ENCODE measurements around the gene CTSH. TPM values are rescaled to one million over a fixed set of nuclear protein-coding genes. Genes with fewer than 3 reads are reported as not detected.
A peak's percentile ranks its signal among the peaks of the same experiment; 100 is the strongest.

CTSH gene
- total and polyA plus RNA-seq, 7 experiments from 2014 or later = 8.4 to 98.4 (median 11.4) TPM

- Histone ChIP-seq H3K27ac (ENCODE audit: low read depth, low read length) (no peak overlapping the region), H3K4me1 (ENCODE audit: control insufficient read depth in 2 of 2, insufficient read depth in 2 of 2, low read length in 2 of 2) (no peaks in the 10 kb centered on the region), H3K36me3 (ENCODE audit: control insufficient read depth in 2 of 3, insufficient read depth in 3 of 3, low read length in 3 of 3) (no peaks in the 10 kb centered on the region), H3K9me3 (ENCODE audit: control insufficient read depth in 2 of 3, low read length in 3 of 3) (no peaks in the 10 kb centered on the region), H3K4me3 (ENCODE audit: low read length) (no peak overlapping the region), H3K27me3 (ENCODE audit: control insufficient read depth in 2 of 2, insufficient read depth in 2 of 2, low read length in 2 of 2) (no peaks in the 10 kb centered on the region)
- no peak overlapping the region for H3K4me3 Mint-ChIP-seq
- H3K4me1 Mint-ChIP-seq = peaks cover 0 to 11% (median 0%) of the 10 kb centered on the region in 7 donors
- no peak overlapping the region for H3K27ac Mint-ChIP-seq
- CTCF ChIA-PET = no interaction called here
- no peaks in the 10 kb centered on the region for H3K36me3 Mint-ChIP-seq
- no peaks in the 10 kb centered on the region for H3K9me3 Mint-ChIP-seq
- ATAC-seq = no peak
- peaks cover 0 to 18% (median 0%) of the 10 kb centered on the region in 5 donors for H3K27me3 Mint-ChIP-seq
- intact Hi-C loops (cut with micrococcal nuclease) = no loop called here
- no peak for DNase-seq
- POLR2A ChIA-PET = no interaction called here
Observed at GRCh38 chr15:78990278-78990677, 45.4 kb upstream of the CTSH start.

GRCh38 chr15:78989701-78990240 is 44.9 kb upstream of the CTSH start:
- CTCF ChIA-PET = no interaction called here

GRCh38 chr15:78988361-78988911 is 43.6 kb upstream of the CTSH start:
- Histone ChIP-seq H3K4me1 (ENCODE audit: control insufficient read depth in 2 of 2, insufficient read depth in 2 of 2, low read length in 2 of 2) (no peaks in the 10 kb centered on the region), H3K27me3 (ENCODE audit: control insufficient read depth in 2 of 2, insufficient read depth in 2 of 2, low read length in 2 of 2) (no peaks in the 10 kb centered on the region), H3K36me3 (ENCODE audit: control insufficient read depth in 2 of 3, insufficient read depth in 3 of 3, low read length in 3 of 3) (no peaks in the 10 kb centered on the region), H3K9me3 (ENCODE audit: control insufficient read depth in 2 of 3, low read length in 3 of 3) (no peaks in the 10 kb centered on the region), H3K4me3 (ENCODE audit: low read length) (no peak overlapping the region), H3K27ac (ENCODE audit: low read depth, low read length) (no peak overlapping the region)
- Mint-ChIP-seq H3K9me3 (no peaks in the 10 kb centered on the region), H3K27me3 (peaks cover 0 to 27% (median 7%) of the 10 kb centered on the region in 5 donors), H3K27ac (peak overlapping the region in 1 of 9 donors; percentile 56), H3K4me3 (peak overlapping the region in 1 of 10 donors; percentile 37), H3K36me3 (no peaks in the 10 kb centered on the region), H3K4me1 (peaks cover 0 to 11% (median 0%) of the 10 kb centered on the region in 7 donors)
- CTCF ChIA-PET = no interaction called here
- DNase-seq (no peak), ATAC-seq (peak; percentile 86)
- POLR2A ChIA-PET = no interaction called here
- intact Hi-C loops (cut with micrococcal nuclease) = no loop called here

More at GRCh38 chr15:78989701-78990240, 44.9 kb upstream of the CTSH start:
- no peaks in the 10 kb centered on the region for H3K9me3 ChIP-seq (ENCODE audit: control insufficient read depth in 2 of 3, low read length in 3 of 3)
- DNase-seq (no peak), ATAC-seq (no peak)
- no peak overlapping the region for H3K27ac ChIP-seq (ENCODE audit: low read depth, low read length)
- Mint-ChIP-seq H3K9me3 (no peaks in the 10 kb centered on the region), H3K4me3 (no peak overlapping the region), H3K27me3 (peaks cover 0 to 20% (median 0%) of the 10 kb centered on the region in 5 donors), H3K36me3 (no peaks in the 10 kb centered on the region), H3K4me1 (peaks cover 0 to 11% (median 0%) of the 10 kb centered on the region in 7 donors), H3K27ac (no peak overlapping the region)
- no peaks in the 10 kb centered on the region for H3K4me1 ChIP-seq (ENCODE audit: control insufficient read depth in 2 of 2, insufficient read depth in 2 of 2, low read length in 2 of 2)
- H3K36me3 ChIP-seq (ENCODE audit: control insufficient read depth in 2 of 3, insufficient read depth in 3 of 3, low read length in 3 of 3) = no peaks in the 10 kb centered on the region
- POLR2A ChIA-PET = no interaction called here
- intact Hi-C loops (cut with micrococcal nuclease) = no loop called here
- no peaks in the 10 kb centered on the region for H3K27me3 ChIP-seq (ENCODE audit: control insufficient read depth in 2 of 2, insufficient read depth in 2 of 2, low read length in 2 of 2)
- no peak overlapping the region for H3K4me3 ChIP-seq (ENCODE audit: low read length)

GRCh38 chr15:78987556-78988360 is 42.9 kb upstream of the CTSH start:
- Histone ChIP-seq H3K27me3 (ENCODE audit: control insufficient read depth in 2 of 2, insufficient read depth in 2 of 2, low read length in 2 of 2) (no peaks in the 10 kb centered on the region), H3K4me3 (ENCODE audit: low read length) (no peak overlapping the region), H3K36me3 (ENCODE audit: control insufficient read depth in 2 of 3, insufficient read depth in 3 of 3, low read length in 3 of 3) (no peaks in the 10 kb centered on the region), H3K27ac (ENCODE audit: low read depth, low read length) (no peak overlapping the region), H3K9me3 (ENCODE audit: control insufficient read depth in 2 of 3, low read length in 3 of 3) (no peaks in the 10 kb centered on the region), H3K4me1 (ENCODE audit: control insufficient read depth in 2 of 2, insufficient read depth in 2 of 2, low read length in 2 of 2) (no peaks in the 10 kb centered on the region)
- intact Hi-C loops (cut with micrococcal nuclease) = no loop called here
- Mint-ChIP-seq H3K27ac (peak overlapping the region in 1 of 9 donors; percentile 56), H3K4me1 (peaks cover 0 to 7% (median 0%) of the 10 kb centered on the region in 7 donors), H3K27me3 (peaks cover 0 to 27% (median 13%) of the 10 kb centered on the region in 5 donors), H3K4me3 (no peak overlapping the region), H3K36me3 (no peaks in the 10 kb centered on the region), H3K9me3 (no peaks in the 10 kb centered on the region)
- DNase-seq (no peak), ATAC-seq (no peak)
- ChIA-PET POLR2A (interaction anchor here (0.7 kb wide), 1 partner anchor 128 kb away, joined by 3 read pairs; no protein-coding TSS in a partner anchor), CTCF (no interaction called here)

- H3K27ac Mint-ChIP-seq = no peak overlapping the region
- Histone ChIP-seq H3K4me1 (ENCODE audit: control insufficient read depth in 2 of 2, insufficient read depth in 2 of 2, low read length in 2 of 2) (no peaks in the 10 kb centered on the region), H3K9me3 (ENCODE audit: control insufficient read depth in 2 of 3, low read length in 3 of 3) (no peaks in the 10 kb centered on the region), H3K36me3 (ENCODE audit: control insufficient read depth in 2 of 3, insufficient read depth in 3 of 3, low read length in 3 of 3) (no peaks in the 10 kb centered on the region), H3K4me3 (ENCODE audit: low read length) (no peak overlapping the region), H3K27ac (ENCODE audit: low read depth, low read length) (no peak overlapping the region), H3K27me3 (ENCODE audit: control insufficient read depth in 2 of 2, insufficient read depth in 2 of 2, low read length in 2 of 2) (no peaks in the 10 kb centered on the region)
- no peak for ATAC-seq
- no peaks in the 10 kb centered on the region for H3K9me3 Mint-ChIP-seq
- intact Hi-C loops (cut with micrococcal nuclease) = no loop called here
- DNase-seq = no peak
- H3K4me3 Mint-ChIP-seq = no peak overlapping the region
- no peaks in the 10 kb centered on the region for H3K36me3 Mint-ChIP-seq
- peaks cover 0 to 27% (median 13%) of the 10 kb centered on the region in 5 donors for H3K27me3 Mint-ChIP-seq
- ChIA-PET POLR2A (no interaction called here), CTCF (no interaction called here)
- H3K4me1 Mint-ChIP-seq = peaks cover 0 to 6% (median 0%) of the 10 kb centered on the region in 7 donors
Observed at GRCh38 chr15:78985859-78986475, 41.1 kb upstream of the CTSH start.

- H3K27me3 Mint-ChIP-seq = peaks cover 0 to 19% (median 10%) of the 10 kb centered on the region in 5 donors
Observed at GRCh38 chr15:78984041-78984440, 39.2 kb upstream of the CTSH start.

More at GRCh38 chr15:78984041-78984440, 39.2 kb upstream of the CTSH start:
- intact Hi-C loops (cut with micrococcal nuclease) = no loop called here
- H3K4me3 ChIP-seq (ENCODE audit: low read length) = no peak overlapping the region
- Mint-ChIP-seq H3K9me3 (peaks cover 0 to under 1% (median 0%) of the 10 kb centered on the region in 11 donors), H3K27ac (no peak overlapping the region), H3K4me1 (peaks cover 0 to 6% (median 0%) of the 10 kb centered on the region in 7 donors), H3K4me3 (no peak overlapping the region), H3K36me3 (no peaks in the 10 kb centered on the region)
- no peak overlapping the region for H3K27ac ChIP-seq (ENCODE audit: low read depth, low read length)
- ATAC-seq = no peak
- no peaks in the 10 kb centered on the region for H3K27me3 ChIP-seq (ENCODE audit: control insufficient read depth in 2 of 2, insufficient read depth in 2 of 2, low read length in 2 of 2)
- no peaks in the 10 kb centered on the region for H3K4me1 ChIP-seq (ENCODE audit: control insufficient read depth in 2 of 2, insufficient read depth in 2 of 2, low read length in 2 of 2)
- no peaks in the 10 kb centered on the region for H3K36me3 ChIP-seq (ENCODE audit: control insufficient read depth in 2 of 3, insufficient read depth in 3 of 3, low read length in 3 of 3)
- DNase-seq = no peak
- no peaks in the 10 kb centered on the region for H3K9me3 ChIP-seq (ENCODE audit: control insufficient read depth in 2 of 3, low read length in 3 of 3)
- POLR2A ChIA-PET = no interaction called here
- CTCF ChIA-PET = no interaction called here

Measured in naive thymus-derived CD4-positive, alpha-beta T cell (primary cell).